Panc1 (cell line): Measurements from ENCODE around the gene SIGLEC9. TPM values are rescaled to one million over a fixed set of nuclear protein-coding genes. Genes with fewer than 3 reads are reported as not detected.
"Not testable (repeated sequence)": the region's sequence is repeated elsewhere in the genome, so short reads cannot be mapped to it uniquely, and the experiment has no call there.

ENCODE experiments used
- ATAC-seq: fragments of 200-7000 bp; cut with Tn5 transposase; 2 replicates; pipeline ENCODE4 v1.9.1; 2020; ENCODE audit warnings: mild to moderate bottlenecking, moderate library complexity
- BruUV-seq: library from RNA; stranded (reverse); fragments of 400-500 nt; replicated peaks from 2 replicates; lab custom pipeline; 2021; lab: Mats Ljungman, UMichigan
- CTCF ChIA-PET: fragments of 300-600 bp; sonication (Branson Sonifier 250); formaldehyde crosslinking; loops from one replicate; lab custom pipeline; 2022; ENCODE audit warnings: antibody characterized with exemption; lab: Charles Lee
- POLR2A ChIA-PET: fragments of 300-600 bp; sonication (Branson Sonifier 250); formaldehyde crosslinking; loops from one replicate; lab custom pipeline; 2022; ENCODE audit warnings: antibody characterized with exemption; lab: Charles Lee
- DNase-seq: peaks from one replicate; pipeline ENCODE4 v3.0.0-alpha.2; 2010; ENCODE audit warnings: low read depth, low spot score
- H3K27ac ChIP-seq: 2 replicates; pipeline ENCODE4 v1.5.1; 2011; ENCODE audit warnings: mild to moderate bottlenecking, low read length, inconsistent platforms
- H3K27me3 ChIP-seq: fragments of 200-500 bp; sonication (Bioruptor generic); 2 replicates; pipeline ENCODE4 v1.6.0; 2014; ENCODE audit warnings: low read length, inconsistent platforms; ENCODE audit not compliant: control insufficient read depth, insufficient read depth
- H3K36me3 ChIP-seq: fragments of 200-500 bp; sonication (Bioruptor generic); 2 replicates; pipeline ENCODE4 v1.5.1; 2014; ENCODE audit warnings: inconsistent platforms, mild to moderate bottlenecking, low read length, moderate library complexity; ENCODE audit not compliant: control insufficient read depth, insufficient read depth
- H3K4me1 ChIP-seq: 2 replicates; pipeline ENCODE4 v1.5.1; 2011; ENCODE audit warnings: inconsistent platforms, mild to moderate bottlenecking, low read length, moderate library complexity; ENCODE audit not compliant: control insufficient read depth, insufficient read depth
- H3K4me3 ChIP-seq, 2 experiments: 2 replicates each; pipeline ENCODE4 v1.5.1; 2011 to 2012; ENCODE audit warnings: low read depth in 2 of 2, low read length in 2 of 2, mild to moderate bottlenecking in 2 of 2, inconsistent platforms in 1 of 2, moderate library complexity in 1 of 2
- H3K9me3 ChIP-seq: fragments of 200-500 bp; sonication (Bioruptor generic); 2 replicates; pipeline ENCODE4 v1.5.1; 2014; ENCODE audit warnings: low read depth, mild to moderate bottlenecking, inconsistent platforms, low read length, moderate library complexity; ENCODE audit not compliant: control insufficient read depth, insufficient read depth
- CTCF ChIP-seq: fragments of 450-650 bp; IDR thresholded peaks from 2 replicates; pipeline ENCODE4 v1.5.1; 2017; ENCODE audit warnings: mild to moderate bottlenecking
- POLR2AphosphoS5 ChIP-seq: IDR thresholded peaks from 2 replicates; pipeline ENCODE4 v1.6.1; 2012; ENCODE audit warnings: mild to moderate bottlenecking, low read depth, low read length, moderate library complexity
- REST ChIP-seq, 2 experiments: IDR thresholded peaks; 2 replicates each; pipeline ENCODE4 v1.6.1; 2011 to 2012; ENCODE audit warnings: low read depth in 2 of 2, control low read depth in 1 of 2, low read length in 1 of 2, mild to moderate bottlenecking in 1 of 2, moderate library complexity in 1 of 2; ENCODE audit not compliant: insufficient read depth in 1 of 2
- SIN3A ChIP-seq: IDR thresholded peaks from 2 replicates; pipeline ENCODE4 v1.6.1; 2012; ENCODE audit warnings: low read depth, mild to moderate bottlenecking, low read length, moderate library complexity, borderline replicate concordance; ENCODE audit not compliant: insufficient read depth
- TCF7L2 ChIP-seq: IDR thresholded peaks from 2 replicates; pipeline ENCODE4 v1.6.1; 2011; ENCODE audit warnings: mild to moderate bottlenecking, low read depth, low read length, inconsistent platforms
- in situ Hi-C: cut with HindIII; loops from 2 replicates; pipeline ENCODE4 v1.10.0; 2016; ENCODE audit warnings: low sequenced_read_pairs, low pct_unique_long_range_greater_than_20kb
- intact Hi-C: fragments of 100-400 bp; cut with micrococcal nuclease; formaldehyde crosslinking; loops from one replicate; pipeline ENCODE4 v1.10.0; 2022; ENCODE audit not compliant: unreplicated experiment
- total RNA-seq: library from RNA; stranded (reverse); gene quantifications from one replicate; pipeline ENCODE4 v1.2.1, GENCODE V29; 2021; ENCODE audit not compliant: unreplicated experiment

The SIGLEC9 gene
- total RNA-seq, 1 experiment from 2014 or later, result not detected

- in situ Hi-C loops (no loop called here), intact Hi-C loops (no loop called here)
- ChIA-PET CTCF (no interaction called here), POLR2A (no interaction called here)
- no TSS peak for BruUV-seq
- Histone ChIP-seq H3K4me3 (no peak overlapping the region), H3K27ac (no peak overlapping the region), H3K36me3 (no peaks in the 10 kb centered on the region), H3K4me1 (no peaks in the 10 kb centered on the region), H3K9me3 (no peaks in the 10 kb centered on the region), H3K27me3 (no peaks in the 10 kb centered on the region; the same call in 1 of the 2 replicates)
- DNase-seq, result no peak
- TF ChIP-seq CTCF (no peak), SIN3A (no peak), POLR2AphosphoS5 (no peak), TCF7L2 (no peak), REST (IDR thresholded peaks at IDR 0.05; ENCODE audit: insufficient read depth in 1 of 2, low read depth in 2 of 2, low read length in 1 of 2) (no peak)
- ATAC-seq, result no peak
Observed at GRCh38 chr19:51141181-51141580, 16.5 kb downstream of the SIGLEC9 start.

GRCh38 chr19:51142119-51142518 is 17.4 kb downstream of the SIGLEC9 start, which contains the start of gene SIGLEC7:
SIGLEC7 (plus strand) TSS chr19:51142301; CDS start chr19:51142370, 69 bp downstream.
- no TSS peak for BruUV-seq
- no peaks in the 10 kb centered on the region for H3K9me3 ChIP-seq
- DNase-seq (no peak), ATAC-seq (no peak)
- POLR2A ChIA-PET, result no interaction called here
- CTCF ChIA-PET, result no interaction called here
- in situ Hi-C loops (no loop called here), intact Hi-C loops (no loop called here)
- H3K27ac ChIP-seq, result no peak within 1 kb of the TSS
- TF ChIP-seq REST (IDR thresholded peaks at IDR 0.05; ENCODE audit: insufficient read depth in 1 of 2, low read depth in 2 of 2, low read length in 1 of 2) (no peak), TCF7L2 (no peak), SIN3A (no peak), CTCF (no peak), POLR2AphosphoS5 (no peak)
- H3K36me3 ChIP-seq, result no peaks in the 10 kb centered on the region
- no peak within 1 kb of the TSS for H3K4me3 ChIP-seq
- no peaks in the 10 kb centered on the region; the same call in 1 of the 2 replicates for H3K27me3 ChIP-seq
- H3K4me1 ChIP-seq, result no peaks in the 10 kb centered on the region

GRCh38 chr19:51142809-51143475 is 18.2 kb downstream of the SIGLEC9 start:
- POLR2A ChIA-PET, H3K27me3 ChIP-seq: not testable (repeated sequence)

More at GRCh38 chr19:51142809-51143475, 18.2 kb downstream of the SIGLEC9 start:
- H3K4me1 ChIP-seq, H3K36me3 ChIP-seq, in situ Hi-C loops, intact Hi-C loops, H3K4me3 ChIP-seq, DNase-seq, ATAC-seq, H3K27ac ChIP-seq, H3K9me3 ChIP-seq, BruUV-seq, CTCF ChIA-PET: not testable (repeated sequence)
